Panc1 (cell line): ENCODE results near the gene EPN2.

Source experiments
- TCF7L2 ChIP-seq: IDR thresholded peaks from 2 replicates; pipeline ENCODE4 v1.6.1; 2011; ENCODE audit warnings: mild to moderate bottlenecking, low read depth, low read length, inconsistent platforms
- TF ChIP-seq, protein P1 (sequence below): fragments of 450-650 bp; IDR thresholded peaks from 2 replicates; pipeline ENCODE4 v1.5.1; 2017; ENCODE audit warnings: mild to moderate bottlenecking
- TF ChIP-seq, protein P2 (sequence below), 2 experiments: IDR thresholded peaks; 2 replicates each; pipeline ENCODE4 v1.6.1; 2011 to 2012; ENCODE audit warnings: low read depth in 2 of 2, control low read depth in 1 of 2, low read length in 1 of 2, mild to moderate bottlenecking in 1 of 2, moderate library complexity in 1 of 2; ENCODE audit not compliant: insufficient read depth in 1 of 2

DNA sequence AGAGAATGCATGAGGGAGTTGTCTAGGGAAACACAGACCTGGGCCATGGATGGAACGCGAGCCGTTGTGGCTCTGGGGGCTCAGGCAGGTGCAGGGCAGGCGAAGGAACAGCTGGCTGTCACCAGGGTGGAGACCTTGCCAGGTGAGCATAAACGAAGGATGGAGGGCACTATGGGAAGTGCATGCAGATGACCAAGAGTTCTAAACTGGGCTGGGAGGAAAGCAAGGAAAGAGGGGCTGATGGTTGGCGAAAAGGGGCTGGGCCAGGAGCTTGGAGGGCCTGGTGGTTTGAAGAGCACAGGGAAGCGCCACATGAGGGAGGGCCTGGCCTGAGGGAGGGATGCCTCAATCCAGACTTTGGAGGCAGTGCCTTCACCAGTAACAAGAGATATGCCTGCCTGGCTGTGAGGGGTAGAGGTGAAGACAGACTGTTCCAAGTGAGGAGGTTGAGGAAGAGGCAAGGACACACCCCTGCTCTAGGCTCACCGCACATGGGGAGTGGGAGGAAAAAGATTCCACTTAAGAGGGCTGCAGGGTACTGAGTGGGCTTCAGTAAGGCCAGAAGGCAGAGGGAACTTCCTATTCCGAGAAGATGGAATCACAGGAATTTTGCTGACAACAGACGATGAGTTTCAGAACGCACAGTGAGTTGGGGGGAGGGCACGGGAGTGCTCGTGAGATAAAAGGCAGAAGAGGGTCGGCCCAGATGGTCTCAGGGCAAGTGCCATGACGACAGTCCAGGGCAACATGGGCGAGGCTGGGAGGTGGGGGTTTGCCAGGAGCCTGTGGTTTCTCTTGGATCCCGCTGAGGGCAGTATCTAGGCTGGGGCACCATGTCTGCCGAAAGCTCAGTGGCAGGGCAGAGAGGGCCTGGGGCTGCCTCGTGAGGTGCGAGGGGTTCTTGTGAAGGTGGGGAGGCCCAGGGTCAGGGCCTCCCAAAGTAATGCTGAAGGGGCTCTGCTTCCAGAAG lies 104.8 kb downstream of the EPN2 start:
- TF ChIP-seq, protein P1, sequence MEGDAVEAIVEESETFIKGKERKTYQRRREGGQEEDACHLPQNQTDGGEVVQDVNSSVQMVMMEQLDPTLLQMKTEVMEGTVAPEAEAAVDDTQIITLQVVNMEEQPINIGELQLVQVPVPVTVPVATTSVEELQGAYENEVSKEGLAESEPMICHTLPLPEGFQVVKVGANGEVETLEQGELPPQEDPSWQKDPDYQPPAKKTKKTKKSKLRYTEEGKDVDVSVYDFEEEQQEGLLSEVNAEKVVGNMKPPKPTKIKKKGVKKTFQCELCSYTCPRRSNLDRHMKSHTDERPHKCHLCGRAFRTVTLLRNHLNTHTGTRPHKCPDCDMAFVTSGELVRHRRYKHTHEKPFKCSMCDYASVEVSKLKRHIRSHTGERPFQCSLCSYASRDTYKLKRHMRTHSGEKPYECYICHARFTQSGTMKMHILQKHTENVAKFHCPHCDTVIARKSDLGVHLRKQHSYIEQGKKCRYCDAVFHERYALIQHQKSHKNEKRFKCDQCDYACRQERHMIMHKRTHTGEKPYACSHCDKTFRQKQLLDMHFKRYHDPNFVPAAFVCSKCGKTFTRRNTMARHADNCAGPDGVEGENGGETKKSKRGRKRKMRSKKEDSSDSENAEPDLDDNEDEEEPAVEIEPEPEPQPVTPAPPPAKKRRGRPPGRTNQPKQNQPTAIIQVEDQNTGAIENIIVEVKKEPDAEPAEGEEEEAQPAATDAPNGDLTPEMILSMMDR: no peak
- TF ChIP-seq, protein P2, sequence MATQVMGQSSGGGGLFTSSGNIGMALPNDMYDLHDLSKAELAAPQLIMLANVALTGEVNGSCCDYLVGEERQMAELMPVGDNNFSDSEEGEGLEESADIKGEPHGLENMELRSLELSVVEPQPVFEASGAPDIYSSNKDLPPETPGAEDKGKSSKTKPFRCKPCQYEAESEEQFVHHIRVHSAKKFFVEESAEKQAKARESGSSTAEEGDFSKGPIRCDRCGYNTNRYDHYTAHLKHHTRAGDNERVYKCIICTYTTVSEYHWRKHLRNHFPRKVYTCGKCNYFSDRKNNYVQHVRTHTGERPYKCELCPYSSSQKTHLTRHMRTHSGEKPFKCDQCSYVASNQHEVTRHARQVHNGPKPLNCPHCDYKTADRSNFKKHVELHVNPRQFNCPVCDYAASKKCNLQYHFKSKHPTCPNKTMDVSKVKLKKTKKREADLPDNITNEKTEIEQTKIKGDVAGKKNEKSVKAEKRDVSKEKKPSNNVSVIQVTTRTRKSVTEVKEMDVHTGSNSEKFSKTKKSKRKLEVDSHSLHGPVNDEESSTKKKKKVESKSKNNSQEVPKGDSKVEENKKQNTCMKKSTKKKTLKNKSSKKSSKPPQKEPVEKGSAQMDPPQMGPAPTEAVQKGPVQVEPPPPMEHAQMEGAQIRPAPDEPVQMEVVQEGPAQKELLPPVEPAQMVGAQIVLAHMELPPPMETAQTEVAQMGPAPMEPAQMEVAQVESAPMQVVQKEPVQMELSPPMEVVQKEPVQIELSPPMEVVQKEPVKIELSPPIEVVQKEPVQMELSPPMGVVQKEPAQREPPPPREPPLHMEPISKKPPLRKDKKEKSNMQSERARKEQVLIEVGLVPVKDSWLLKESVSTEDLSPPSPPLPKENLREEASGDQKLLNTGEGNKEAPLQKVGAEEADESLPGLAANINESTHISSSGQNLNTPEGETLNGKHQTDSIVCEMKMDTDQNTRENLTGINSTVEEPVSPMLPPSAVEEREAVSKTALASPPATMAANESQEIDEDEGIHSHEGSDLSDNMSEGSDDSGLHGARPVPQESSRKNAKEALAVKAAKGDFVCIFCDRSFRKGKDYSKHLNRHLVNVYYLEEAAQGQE (IDR thresholded peaks at IDR 0.05; ENCODE audit: insufficient read depth in 1 of 2, low read depth in 2 of 2, low read length in 1 of 2): no peak
- TF ChIP-seq TCF7L2: no peak
